ENCODE measurements around the gene AP3M1.

AP3M1 gene

GRCh38 chr10:74175510-74176379 lies 25.1 kb upstream of the AP3M1 start:
- TF ChIP-seq CTCF (conservative IDR thresholded peaks at IDR 0.05; ENCODE audit: low read length) = no peak
- DNase-seq (ENCODE audit: low read depth) = no peak

GRCh38 chr10:74174521-74174920 lies 23.9 kb upstream of the AP3M1 start:
- no peak overlapping the region for H3K4me3 ChIP-seq (ENCODE audit: low read length)
- DNase-seq (ENCODE audit: low read depth) = no peak
- TF ChIP-seq CTCF (conservative IDR thresholded peaks at IDR 0.05; ENCODE audit: low read length) = no peak

More at GRCh38 chr10:74175510-74176379, 25.1 kb upstream of the AP3M1 start:
- peak overlapping the region; percentile 99 for H3K4me3 ChIP-seq (ENCODE audit: low read length)

GRCh38 chr10:74171625-74172024 lies 21.0 kb upstream of the AP3M1 start:
- DNase-seq (ENCODE audit: low read depth) = no peak
- H3K4me3 ChIP-seq (ENCODE audit: low read length) = no peak overlapping the region
- no peak for TF ChIP-seq CTCF (conservative IDR thresholded peaks at IDR 0.05; ENCODE audit: low read length)

GRCh38 chr10:74167443-74167842 lies 16.8 kb upstream of the AP3M1 start:
- DNase-seq (ENCODE audit: low read depth) = no peak
- TF ChIP-seq CTCF (conservative IDR thresholded peaks at IDR 0.05; ENCODE audit: low read length) = no peak
- H3K4me3 ChIP-seq (ENCODE audit: low read length) = no peak overlapping the region

- no peak for TF ChIP-seq CTCF (conservative IDR thresholded peaks at IDR 0.05; ENCODE audit: low read length)
- DNase-seq (ENCODE audit: low read depth) = no peak
These were observed 14.9 kb upstream of the AP3M1 start for GRCh38 chr10:74165530-74165901.

GRCh38 chr10:74164716-74165529 lies 14.3 kb upstream of the AP3M1 start:
- DNase-seq (ENCODE audit: low read depth) = no peak
- TF ChIP-seq CTCF (conservative IDR thresholded peaks at IDR 0.05; ENCODE audit: low read length) = no peak
- H3K4me3 ChIP-seq (ENCODE audit: low read length) = no peak overlapping the region

More at GRCh38 chr10:74165530-74165901, 14.9 kb upstream of the AP3M1 start:
- no peak overlapping the region for H3K4me3 ChIP-seq (ENCODE audit: low read length)
